Measurements from ENCODE around the gene FAM151B. TPM values are rescaled to one million over a fixed set of nuclear protein-coding genes. Genes with fewer than 3 reads are reported as not detected.

The FAM151B gene, protein sequence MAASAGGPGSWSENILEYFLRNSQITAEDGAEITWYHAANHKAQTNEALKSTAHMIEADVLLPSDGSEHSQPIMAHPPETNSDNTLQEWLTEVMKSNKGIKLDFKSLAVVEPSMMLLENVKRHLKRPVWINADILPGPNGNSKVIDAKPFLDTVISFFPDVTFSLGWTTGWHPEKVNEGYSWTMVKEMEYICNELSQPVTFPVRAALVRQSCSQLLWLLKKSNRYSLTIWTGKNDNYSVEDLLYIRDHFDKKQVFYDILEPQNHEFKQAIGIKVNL
- 0.71 and 1.1 TPM in 2 replicates for total RNA-seq (2021; fragmentation: NEBNext Ultra II Directional; extraction: Animal tissue kit (Norgen Biotek cat#: 25700))
- 0.22 and 0.62 TPM in 2 replicates for polyA plus RNA-seq (2011; rRNA removed)
- polyA plus RNA-seq (2011; cell fraction: cytosol; rRNA removed), result 0.61 TPM
- polyA plus RNA-seq (2011; cell fraction: nucleus; rRNA removed), result 0.81 TPM
- polyA plus RNA-seq (2012, experiment 1 of 2), result 0.70 to 1.1 TPM (median 0.90 TPM) in 4 replicates
- not detected for polyA plus RNA-seq (2012, experiment 2 of 2)
- polyA plus RNA-seq (2013, experiment 1 of 2), result 0.79 TPM
- polyA plus RNA-seq (2013, experiment 2 of 2), result 0.66 TPM
- polyA minus RNA-seq (2011; rRNA and poly(A)+ RNA removed), result 0.60 and 2.4 TPM in 2 replicates
- polyA minus RNA-seq (2011; cell fraction: cytosol; rRNA and poly(A)+ RNA removed), result 0.59 TPM
- polyA minus RNA-seq (2011; cell fraction: nucleus; rRNA and poly(A)+ RNA removed), result 2.8 TPM
- long read RNA-seq, experiment 1, partial matches to known transcripts, result 0 of 2 reads
- long read RNA-seq, experiment 1, other reads (novel, unspliced or antisense), result 1 of 2 reads
- long read RNA-seq, experiment 2, partial matches to known transcripts, result 1 of 2 reads
- long read RNA-seq, experiment 2, other reads (novel, unspliced or antisense), result 1 of 2 reads

DNA sequence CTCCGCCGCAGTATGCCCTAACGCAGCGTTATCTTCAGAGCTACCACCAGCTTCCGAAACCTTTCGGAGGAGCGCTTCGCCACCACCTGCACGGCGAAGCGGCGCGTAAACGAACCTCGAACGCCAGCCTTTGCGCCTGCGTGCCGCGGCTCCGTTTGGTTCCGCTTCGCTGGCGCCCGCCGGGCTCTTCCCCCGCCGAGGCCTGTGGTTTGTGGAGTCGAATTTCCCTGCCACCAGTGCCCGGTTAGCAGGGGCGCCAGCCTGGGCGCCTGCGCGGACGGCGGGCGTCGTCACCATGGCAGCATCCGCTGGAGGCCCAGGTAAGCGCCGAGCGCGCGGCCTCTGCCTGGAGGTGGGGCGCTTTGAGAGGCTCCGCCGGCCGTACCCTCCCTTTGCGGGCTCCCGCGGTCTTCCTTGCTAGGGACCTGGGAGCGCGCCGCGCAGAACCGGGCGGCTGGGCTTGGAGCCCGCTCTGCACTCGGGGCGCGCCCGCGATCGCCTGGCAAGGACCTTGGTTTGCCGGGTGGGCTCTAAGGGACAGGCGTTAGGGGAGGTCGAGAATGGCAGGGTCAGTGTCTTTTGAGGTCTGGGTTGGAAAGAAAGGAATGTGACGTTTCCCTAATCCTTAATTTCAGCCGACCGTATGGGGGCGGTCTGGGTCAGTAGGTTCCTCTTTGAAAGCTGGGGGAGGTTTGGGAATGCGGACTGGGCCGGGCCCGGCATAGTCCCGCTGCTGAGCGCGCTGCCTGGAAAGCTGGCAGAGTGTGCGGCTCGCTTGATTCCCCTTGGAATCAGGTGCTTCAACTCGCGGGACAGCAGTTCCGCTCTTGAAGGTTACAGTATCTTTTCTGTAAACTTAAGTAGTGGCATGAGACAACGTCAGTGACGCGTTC, at the start of gene FAM151B:
TSS of gene FAM151B (plus strand) at position 272 of the 893 bp plus-strand sequence. CDS start at position 296, 24 bp downstream.
- H4K8ac ChIP-seq (ENCODE audit: extremely low read depth, insufficient read depth, low read length), result peak within 1 kb of the TSS; percentile 52; the same call in 1 of the 2 replicates
- H3K56ac ChIP-seq (replicated peaks; ENCODE audit: insufficient read length, low read depth, low read length), result peak within 1 kb of the TSS; percentile 43
- peak within 1 kb of the TSS; percentile 44 for H3K18ac ChIP-seq (ENCODE audit: extremely low read depth, low read length)
- H3K23me2 ChIP-seq (ENCODE audit: low read depth, low read length), result peaks cover 5% of the 10 kb centered on the region
- peaks cover 0 to 11% (median 6%) of the 10 kb centered on the region in 4 experiments; a peak in 3 of 7 replicates for H3K4me1 ChIP-seq (replicated peaks in 1 of 4; ENCODE audit: control insufficient read depth in 3 of 4, insufficient read depth in 4 of 4, low read length in 3 of 4)
- peak within 1 kb of the TSS; percentile 45 to 74 (median 54) for H3K9ac ChIP-seq (replicated peaks in 1 of 4; ENCODE audit: extremely low read depth in 1 of 4, low read depth in 3 of 4, low read length in 3 of 4)
- no peak within 1 kb of the TSS for H2BK15ac ChIP-seq (ENCODE audit: low read length)
- peak within 1 kb of the TSS; percentile 67 for H4K91ac ChIP-seq (replicated peaks; ENCODE audit: insufficient read length, low read length)
- H3K14ac ChIP-seq (ENCODE audit: insufficient read length), result no peak within 1 kb of the TSS
- ChIA-PET CTCF (ENCODE audit: partially characterized antibody) (interaction anchor here (0.7 to 1.8 kb wide), 5 partner anchors 12 to 182 kb away, joined by 3 to 7 read pairs (median 3); no protein-coding TSS in a partner anchor), POLR2A (ENCODE audit: partially characterized antibody) (interaction anchor here (0.6 to 2.6 kb wide), 9 partner anchors 18 to 166 kb away, joined by 3 to 10 read pairs (median 3); partner anchors contain the start of genes ANKRD34B, DHFR and MSH3)
- WGBS, 2 experiments (ENCODE audit: extremely low coverage in 1 of 2, insufficient coverage in 1 of 2, insufficient read length in 1 of 2, insufficient replicate concordance in 2 of 2, low coverage in 1 of 2, low lambda C conversion rate in 2 of 2, missing lambda C conversion rate in 1 of 2), result 1% methylated on average over 85 of the region's 85 CpGs; no CpG with 5 or more reads in 1 of the 2 experiments
- H2BK120ac ChIP-seq (replicated peaks; ENCODE audit: low read depth, low read length), result no peak within 1 kb of the TSS
- H3K79me1 ChIP-seq (ENCODE audit: low read depth, low read length), result no peaks in the 10 kb centered on the region
- no peaks in the 10 kb centered on the region for H3K79me2 ChIP-seq (ENCODE audit: control insufficient read depth in 1 of 2, insufficient read depth in 2 of 2, low read length in 2 of 2)
- peak within 1 kb of the TSS; percentile 49; the same call in 1 of the 2 replicates for H2BK5ac ChIP-seq (ENCODE audit: low read depth, low read length)
- no peak within 1 kb of the TSS for H2BK20ac ChIP-seq (ENCODE audit: low read length)
- peak within 1 kb of the TSS; percentile 79 to 89 for H3K4me2 ChIP-seq (ENCODE audit: insufficient read depth in 1 of 2, low read depth in 2 of 2, low read length in 2 of 2)
- 0 out of 2 replicates have a peak within 1 kb of the TSS, but pooled peaks have one; percentile 9 for H3K27ac ChIP-seq (ENCODE audit: low read depth, low read length)
- H3K27me3 ChIP-seq (replicated peaks in 1 of 4; ENCODE audit: control insufficient read depth in 3 of 4, extremely low read depth in 1 of 4, insufficient read depth in 3 of 4, low read length in 3 of 4), result no peaks in the 10 kb centered on the region
- no peak within 1 kb of the TSS for H3K4ac ChIP-seq (replicated peaks; ENCODE audit: insufficient read length, low read depth, low read length)
- H2BK12ac ChIP-seq (ENCODE audit: low read depth, low read length), result peak within 1 kb of the TSS; percentile 80
- H2AFZ ChIP-seq (ENCODE audit: low read length), result peak within 1 kb of the TSS; percentile 58
- no peak within 1 kb of the TSS for H2AK5ac ChIP-seq (ENCODE audit: low read depth, low read length)
- H3K36me3 ChIP-seq (ENCODE audit: control insufficient read depth in 2 of 4, insufficient read depth in 4 of 4, low read length in 3 of 4), result peaks cover 0 to 7% (median 1%) of the 10 kb centered on the region in 4 experiments; a peak in 2 of 8 replicates
- no peak within 1 kb of the TSS for H3K23ac ChIP-seq (ENCODE audit: insufficient read length)
- peak within 1 kb of the TSS; percentile 49 for H4K5ac ChIP-seq (ENCODE audit: insufficient read length, low read depth, low read length)
- DNase-seq (ENCODE audit: low read depth in 1 of 2, low spot score in 2 of 2) (peak; percentile 94 to 95), FAIRE-seq (no peak)
- H4K20me1 ChIP-seq (replicated peaks in 1 of 2; ENCODE audit: control insufficient read depth in 1 of 2, insufficient read depth in 2 of 2, low read length in 2 of 2), result no peaks in the 10 kb centered on the region
- peak within 1 kb of the TSS; percentile 56 to 75 (median 68) for H3K4me3 ChIP-seq (ENCODE audit: extremely low read depth in 1 of 4, insufficient read depth in 2 of 4, low read depth in 3 of 4, low read length in 4 of 4)
- H3K9me3 ChIP-seq (ENCODE audit: insufficient read depth in 2 of 2, low read depth in 1 of 2, low read length in 1 of 2), result no peaks in the 10 kb centered on the region; a peak in 1 of 4 replicates
- TF ChIP-seq CBX5 (IDR thresholded peaks at IDR 0.05; ENCODE audit: low read depth, low read length), result no peak
- TF ChIP-seq POU5F1 (IDR thresholded peaks at IDR 0.05; ENCODE audit: low read depth, low read length), result no peak
- TF ChIP-seq RNF2 (IDR thresholded peaks at IDR 0.05; ENCODE audit: borderline replicate concordance, low read depth, low read length, missing control alignments, poor library complexity, severe bottlenecking), result no peak
- TF ChIP-seq, protein P1, sequence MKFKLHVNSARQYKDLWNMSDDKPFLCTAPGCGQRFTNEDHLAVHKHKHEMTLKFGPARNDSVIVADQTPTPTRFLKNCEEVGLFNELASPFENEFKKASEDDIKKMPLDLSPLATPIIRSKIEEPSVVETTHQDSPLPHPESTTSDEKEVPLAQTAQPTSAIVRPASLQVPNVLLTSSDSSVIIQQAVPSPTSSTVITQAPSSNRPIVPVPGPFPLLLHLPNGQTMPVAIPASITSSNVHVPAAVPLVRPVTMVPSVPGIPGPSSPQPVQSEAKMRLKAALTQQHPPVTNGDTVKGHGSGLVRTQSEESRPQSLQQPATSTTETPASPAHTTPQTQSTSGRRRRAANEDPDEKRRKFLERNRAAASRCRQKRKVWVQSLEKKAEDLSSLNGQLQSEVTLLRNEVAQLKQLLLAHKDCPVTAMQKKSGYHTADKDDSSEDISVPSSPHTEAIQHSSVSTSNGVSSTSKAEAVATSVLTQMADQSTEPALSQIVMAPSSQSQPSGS (IDR thresholded peaks at IDR 0.05; ENCODE audit: low read length), result peak; percentile 45; the same call in 1 of the 2 replicates
